CD8-positive, alpha-beta memory T cell (primary cell): ENCODE data around the gene CEP112. TPM values are rescaled to one million over a fixed set of nuclear protein-coding genes. Genes with fewer than 3 reads are reported as not detected.

ENCODE experiments used
- CTCF ChIA-PET: fragments of 350-600 bp; sonication (Branson Sonifier 250); formaldehyde crosslinking; loops from one replicate; lab custom pipeline; 2021; ENCODE audit warnings: antibody characterized with exemption; lab: Charles Lee
- POLR2A ChIA-PET: fragments of 350-600 bp; sonication (Branson Sonifier 250); formaldehyde crosslinking; loops from one replicate; lab custom pipeline; 2021; ENCODE audit warnings: antibody characterized with exemption; lab: Charles Lee
- DNase-seq, 5 donors: peaks; one replicate each; pipeline versions ENCODE4 v3.0.0 to v3.0.0-alpha.2; 2020 to 2022; ENCODE audit warnings: mixed read lengths in 1 of 5
- H3K27ac ChIP-seq: one replicate; pipeline ENCODE4 v1.7.0; 2013; ENCODE audit warnings: low read depth, mild to moderate bottlenecking, low read length, moderate library complexity
- H3K27me3 ChIP-seq: 2 replicates; pipeline ENCODE4 v1.7.0; 2013; ENCODE audit warnings: low read length, mild to moderate bottlenecking; ENCODE audit not compliant: insufficient read depth, poor library complexity, severe bottlenecking
- H3K36me3 ChIP-seq: 2 replicates; pipeline ENCODE4 v1.7.0; 2013; ENCODE audit warnings: mild to moderate bottlenecking, low read length, moderate library complexity; ENCODE audit not compliant: insufficient read depth
- H3K4me1 ChIP-seq: 2 replicates; pipeline ENCODE4 v1.7.0; 2013; ENCODE audit warnings: mild to moderate bottlenecking, low read length, moderate library complexity; ENCODE audit not compliant: insufficient read depth
- H3K4me3 ChIP-seq: 2 replicates; pipeline ENCODE4 v1.7.0; 2013; ENCODE audit warnings: mild to moderate bottlenecking, low read length
- H3K9me3 ChIP-seq: 2 replicates; pipeline ENCODE4 v1.7.0; 2013; ENCODE audit warnings: mild to moderate bottlenecking, low read length
- H3K27ac Mint-ChIP-seq, 8 donors: one replicate each; pipeline ENCODE4 v1.8.0; 2020 to 2021; ENCODE audit warnings: mixed read lengths in 8 of 8, mild to moderate bottlenecking in 6 of 8, inconsistent platforms in 3 of 8, moderate library complexity in 3 of 8
- H3K27me3 Mint-ChIP-seq, 2 donors: one replicate each; pipeline ENCODE4 v1.8.0; 2020 to 2021; ENCODE audit warnings: mixed read lengths in 2 of 2, mild to moderate bottlenecking in 1 of 2, moderate library complexity in 1 of 2
- H3K36me3 Mint-ChIP-seq, 3 donors: one replicate each; pipeline ENCODE4 v1.8.0; 2020 to 2021; ENCODE audit warnings: mixed read lengths in 3 of 3, inconsistent platforms in 1 of 3, mild to moderate bottlenecking in 1 of 3
- H3K4me1 Mint-ChIP-seq, 3 donors: one replicate each; pipeline ENCODE4 v1.8.0; 2020 to 2021; ENCODE audit warnings: mixed read lengths in 3 of 3, inconsistent platforms in 1 of 3, mild to moderate bottlenecking in 1 of 3
- H3K4me3 Mint-ChIP-seq, 7 donors: one replicate each; pipeline ENCODE4 v1.8.0; 2020 to 2021; ENCODE audit warnings: mixed read lengths in 7 of 7, mild to moderate bottlenecking in 6 of 7, moderate library complexity in 4 of 7, inconsistent platforms in 2 of 7
- H3K9me3 Mint-ChIP-seq, 5 donors: one replicate each; pipeline ENCODE4 v1.8.0; 2020 to 2022; ENCODE audit warnings: mixed read lengths in 5 of 5, mild to moderate bottlenecking in 3 of 5, moderate library complexity in 2 of 5, inconsistent platforms in 1 of 5
- polyA plus RNA-seq: library from polyadenylated mRNA; unstranded; fragments of 300-500 nt; fragmentation: Illumina TruSeq; gene quantifications from one replicate; pipeline ENCODE4 v1.2.3, GENCODE V29; 2021
- total RNA-seq, 2 experiments: library from RNA; stranded (reverse); gene quantifications; one replicate each; pipeline ENCODE4 v1.2.3, GENCODE V29; 2021

The CEP112 gene
- total and polyA plus RNA-seq, 3 experiments from 2014 or later: 0.64 to 4.5 (median 3.0) TPM

- Mint-ChIP-seq H3K4me1 (no peaks in the 10 kb centered on the region), H3K4me3 (no peak overlapping the region), H3K27ac (no peak overlapping the region), H3K36me3 (peaks cover 0 to 25% (median 0%) of the 10 kb centered on the region in 3 donors), H3K27me3 (peaks cover 0 to 5% of the 10 kb centered on the region in 2 donors), H3K9me3 (peaks cover 2 to 18% (median 6%) of the 10 kb centered on the region in 5 donors)
- ChIA-PET POLR2A (no interaction called here), CTCF (no interaction called here)
- H3K36me3 ChIP-seq: no peaks in the 10 kb centered on the region
- H3K4me3 ChIP-seq: no peak overlapping the region
- no peak for DNase-seq
- H3K4me1 ChIP-seq: no peaks in the 10 kb centered on the region
- no peaks in the 10 kb centered on the region for H3K9me3 ChIP-seq
- no peak overlapping the region for H3K27ac ChIP-seq
- no peaks in the 10 kb centered on the region for H3K27me3 ChIP-seq
Measured at GRCh38 chr17:66115246-66115645, 76.7 kb downstream of the CEP112 start.

GRCh38 chr17:66114609-66115008 lies 77.3 kb downstream of the CEP112 start:
- Mint-ChIP-seq H3K36me3 (peaks cover 0 to 21% (median 0%) of the 10 kb centered on the region in 3 donors), H3K4me1 (no peaks in the 10 kb centered on the region), H3K4me3 (no peak overlapping the region), H3K27me3 (peaks cover 0 to 5% of the 10 kb centered on the region in 2 donors), H3K27ac (no peak overlapping the region), H3K9me3 (peaks cover under 1 to 14% (median 2%) of the 10 kb centered on the region in 5 donors)
- Histone ChIP-seq H3K4me3 (no peak overlapping the region), H3K27me3 (no peaks in the 10 kb centered on the region), H3K9me3 (no peaks in the 10 kb centered on the region), H3K27ac (no peak overlapping the region), H3K4me1 (no peaks in the 10 kb centered on the region), H3K36me3 (no peaks in the 10 kb centered on the region)
- DNase-seq: no peak
- ChIA-PET CTCF (no interaction called here), POLR2A (no interaction called here)

GRCh38 chr17:66107731-66108130 lies 84.2 kb downstream of the CEP112 start:
- Mint-ChIP-seq H3K27me3 (peaks cover 0 to 5% of the 10 kb centered on the region in 2 donors), H3K4me1 (no peaks in the 10 kb centered on the region), H3K36me3 (peaks cover 1 to 34% (median 4%) of the 10 kb centered on the region in 3 donors), H3K9me3 (peaks cover 2 to 9% (median 6%) of the 10 kb centered on the region in 5 donors), H3K4me3 (no peak overlapping the region), H3K27ac (no peak overlapping the region)
- H3K36me3 ChIP-seq: no peaks in the 10 kb centered on the region
- no peak overlapping the region for H3K4me3 ChIP-seq
- no peaks in the 10 kb centered on the region for H3K27me3 ChIP-seq
- no peaks in the 10 kb centered on the region for H3K9me3 ChIP-seq
- CTCF ChIA-PET: no interaction called here
- POLR2A ChIA-PET: no interaction called here
- no peaks in the 10 kb centered on the region for H3K4me1 ChIP-seq
- DNase-seq: no peak
- no peak overlapping the region for H3K27ac ChIP-seq

- Histone ChIP-seq H3K27ac (no peak overlapping the region), H3K27me3 (no peaks in the 10 kb centered on the region), H3K36me3 (no peaks in the 10 kb centered on the region), H3K4me1 (no peaks in the 10 kb centered on the region), H3K4me3 (no peak overlapping the region), H3K9me3 (no peaks in the 10 kb centered on the region)
- ChIA-PET POLR2A (no interaction called here), CTCF (no interaction called here)
- peaks cover 3 to 7% (median 5%) of the 10 kb centered on the region in 5 donors for H3K9me3 Mint-ChIP-seq
- H3K27me3 Mint-ChIP-seq: no peaks in the 10 kb centered on the region
- no peak overlapping the region for H3K4me3 Mint-ChIP-seq
- no peak overlapping the region for H3K27ac Mint-ChIP-seq
- H3K4me1 Mint-ChIP-seq: no peaks in the 10 kb centered on the region
- DNase-seq: no peak
- H3K36me3 Mint-ChIP-seq: peaks cover 0 to 13% (median 2%) of the 10 kb centered on the region in 3 donors
Measured at GRCh38 chr17:66098040-66098439, 93.9 kb downstream of the CEP112 start.

- Mint-ChIP-seq H3K36me3 (peaks cover 0 to 24% (median 2%) of the 10 kb centered on the region in 3 donors), H3K27me3 (peaks cover 0 to under 1% of the 10 kb centered on the region in 2 donors), H3K4me3 (no peak overlapping the region), H3K27ac (no peak overlapping the region), H3K9me3 (peaks cover 1 to 9% (median 4%) of the 10 kb centered on the region in 5 donors), H3K4me1 (no peaks in the 10 kb centered on the region)
- Histone ChIP-seq H3K4me3 (no peak overlapping the region), H3K27me3 (no peaks in the 10 kb centered on the region), H3K36me3 (no peaks in the 10 kb centered on the region), H3K9me3 (no peaks in the 10 kb centered on the region), H3K27ac (no peak overlapping the region), H3K4me1 (no peaks in the 10 kb centered on the region)
- POLR2A ChIA-PET: no interaction called here
- CTCF ChIA-PET: interaction anchor here (1.0 kb wide), 1 partner anchor 11 kb away, joined by 3 read pairs; no protein-coding TSS in a partner anchor
- no peak for DNase-seq
Measured at GRCh38 chr17:66094727-66095126, 97.2 kb downstream of the CEP112 start.

GRCh38 chr17:66091445-66092080 lies 100.4 kb downstream of the CEP112 start:
- no peaks in the 10 kb centered on the region for H3K4me1 Mint-ChIP-seq

GRCh38 chr17:66089764-66090163 lies 102.2 kb downstream of the CEP112 start:
- peaks cover 0 to 25% (median 0%) of the 10 kb centered on the region in 3 donors for H3K36me3 Mint-ChIP-seq
- Histone ChIP-seq H3K27ac (no peak overlapping the region), H3K36me3 (no peaks in the 10 kb centered on the region), H3K9me3 (no peaks in the 10 kb centered on the region), H3K4me3 (no peak overlapping the region), H3K27me3 (no peaks in the 10 kb centered on the region), H3K4me1 (no peaks in the 10 kb centered on the region)
- ChIA-PET POLR2A (no interaction called here), CTCF (no interaction called here)
- no peak overlapping the region for H3K27ac Mint-ChIP-seq
- H3K9me3 Mint-ChIP-seq: peaks cover 6 to 18% (median 11%) of the 10 kb centered on the region in 5 donors
- H3K4me3 Mint-ChIP-seq: no peak overlapping the region
- no peak for DNase-seq
- peaks cover 0 to 11% of the 10 kb centered on the region in 2 donors for H3K27me3 Mint-ChIP-seq
- no peaks in the 10 kb centered on the region for H3K4me1 Mint-ChIP-seq

More at GRCh38 chr17:66091445-66092080, 100.4 kb downstream of the CEP112 start:
- no peak for DNase-seq
- Mint-ChIP-seq H3K36me3 (peaks cover 0 to 25% (median 0%) of the 10 kb centered on the region in 3 donors), H3K27ac (no peak overlapping the region), H3K9me3 (peaks cover 6 to 18% (median 11%) of the 10 kb centered on the region in 5 donors), H3K27me3 (peaks cover 0 to 9% of the 10 kb centered on the region in 2 donors), H3K4me3 (no peak overlapping the region)
- ChIA-PET POLR2A (no interaction called here), CTCF (no interaction called here)
- Histone ChIP-seq H3K36me3 (no peaks in the 10 kb centered on the region), H3K9me3 (no peaks in the 10 kb centered on the region), H3K4me1 (no peaks in the 10 kb centered on the region), H3K27me3 (no peaks in the 10 kb centered on the region), H3K27ac (no peak overlapping the region), H3K4me3 (no peak overlapping the region)

GRCh38 chr17:66088173-66088572 lies 103.8 kb downstream of the CEP112 start:
- H3K4me1 ChIP-seq: no peaks in the 10 kb centered on the region
- peaks cover 0 to 11% of the 10 kb centered on the region in 2 donors for H3K27me3 Mint-ChIP-seq
- CTCF ChIA-PET: no interaction called here
- H3K27me3 ChIP-seq: no peaks in the 10 kb centered on the region
- H3K27ac Mint-ChIP-seq: no peak overlapping the region
- H3K36me3 ChIP-seq: no peaks in the 10 kb centered on the region
- H3K36me3 Mint-ChIP-seq: peaks cover 0 to 27% (median 0%) of the 10 kb centered on the region in 3 donors
- DNase-seq: no peak
- no peaks in the 10 kb centered on the region for H3K4me1 Mint-ChIP-seq
- no peaks in the 10 kb centered on the region for H3K9me3 ChIP-seq
- POLR2A ChIA-PET: no interaction called here
- H3K4me3 ChIP-seq: no peak overlapping the region
- H3K4me3 Mint-ChIP-seq: no peak overlapping the region
- H3K9me3 Mint-ChIP-seq: peaks cover 6 to 18% (median 12%) of the 10 kb centered on the region in 5 donors
- H3K27ac ChIP-seq: no peak overlapping the region
